GM18861 (cell line): Measurements from ENCODE around the gene TTLL1.
"Not testable (repeated sequence)": the region's sequence is repeated elsewhere in the genome, so short reads cannot be mapped to it uniquely, and the experiment has no call there.

Source experiments
- ATAC-seq: cut with Tn5 transposase; IDR thresholded peaks from one replicate; pipeline ENCODE4 v1.9.1; 2021; ENCODE audit not compliant: unreplicated experiment

Gene TTLL1

DNA sequence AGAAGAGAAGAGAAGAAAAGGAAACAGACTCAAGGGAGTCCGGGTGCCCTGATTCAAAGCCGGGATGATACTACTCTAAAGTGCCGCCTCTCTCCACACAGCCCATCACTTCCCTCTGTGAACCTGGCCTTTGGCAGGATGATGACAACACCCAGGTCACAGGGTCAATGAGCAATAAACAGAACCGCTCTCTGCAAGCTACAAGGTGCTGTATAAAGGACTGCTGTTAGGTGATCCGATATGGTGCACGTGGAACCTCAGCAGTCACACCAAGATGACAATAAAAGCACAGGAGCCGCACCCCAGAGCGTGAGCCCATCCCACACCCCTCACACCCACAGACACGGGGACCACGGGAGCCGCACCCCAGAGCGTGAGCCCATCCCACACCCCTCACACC, 10.7 kb downstream of the TTLL1 start:
- ATAC-seq, result no peak

DNA sequence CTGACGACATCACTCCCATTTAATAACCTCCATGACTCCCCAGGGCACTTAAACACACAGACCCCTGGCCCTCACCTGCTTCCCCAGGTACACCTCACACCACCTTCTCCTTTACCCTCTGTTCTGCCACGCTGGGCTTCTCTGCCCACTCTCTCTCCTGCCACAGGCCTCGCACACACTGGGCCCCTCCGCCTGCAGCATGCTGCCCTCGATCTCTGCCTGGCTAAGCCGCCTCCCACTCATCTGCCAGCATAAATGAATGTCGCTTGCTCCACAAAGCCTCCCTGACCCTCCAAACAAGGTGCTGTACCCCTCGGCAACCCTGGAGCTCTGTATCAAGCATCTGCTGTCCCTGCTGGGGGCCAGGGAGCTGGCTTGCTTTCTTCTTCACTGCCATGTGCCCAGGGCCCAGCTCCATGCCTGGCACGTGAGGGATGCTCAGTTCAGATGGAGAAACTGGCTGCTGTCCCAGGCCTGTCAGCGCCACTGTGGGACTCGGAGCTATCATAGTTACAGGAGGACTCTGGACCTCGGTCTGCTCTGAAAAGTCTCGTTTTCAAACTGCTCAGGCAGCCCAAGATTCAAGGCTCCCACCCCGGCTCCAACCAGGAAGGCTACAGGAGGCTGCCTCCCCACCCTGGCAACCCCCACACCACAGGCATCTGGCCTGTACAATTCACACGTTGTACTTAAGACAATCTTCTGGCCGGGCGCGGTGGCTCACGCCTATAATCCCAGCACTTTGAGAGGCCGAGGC, 11.9 kb downstream of the TTLL1 start:
- no peak for ATAC-seq

DNA sequence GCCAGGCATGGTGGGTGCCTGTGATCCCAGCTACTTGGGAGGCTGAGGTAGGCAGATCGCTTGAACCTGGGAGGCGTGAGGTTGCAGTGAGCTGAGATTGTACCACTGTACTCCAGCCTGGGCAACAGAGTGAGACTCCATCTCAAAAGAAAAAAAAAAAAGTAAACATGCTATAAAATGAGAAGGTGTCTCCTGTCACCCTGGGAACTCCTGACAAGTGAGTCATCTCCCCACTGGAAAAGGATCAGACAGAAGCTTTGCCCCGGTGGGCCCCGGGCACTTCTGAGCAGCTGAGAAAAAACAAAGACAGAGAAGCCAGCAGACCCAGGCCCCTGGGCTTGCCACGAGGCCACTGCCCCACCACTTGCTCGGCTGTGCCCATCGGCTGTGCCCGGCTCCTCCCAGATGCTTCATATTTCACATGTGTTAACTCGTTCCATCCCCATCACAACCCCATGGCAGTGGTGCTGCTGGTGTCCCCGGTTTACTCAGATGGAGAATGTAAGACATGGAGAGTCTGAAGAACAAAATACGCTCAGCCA, 22.3 kb downstream of the TTLL1 start:
- no peak for ATAC-seq

- no peak for ATAC-seq
Observed at GRCh38 chr22:43066134-43066533, 23.1 kb downstream of the TTLL1 start.

GRCh38 chr22:43060183-43060582, 29.0 kb downstream of the TTLL1 start:
- ATAC-seq, result no peak

- ATAC-seq, result no peak
Observed at GRCh38 chr22:43057641-43058040, 31.6 kb downstream of the TTLL1 start.

DNA sequence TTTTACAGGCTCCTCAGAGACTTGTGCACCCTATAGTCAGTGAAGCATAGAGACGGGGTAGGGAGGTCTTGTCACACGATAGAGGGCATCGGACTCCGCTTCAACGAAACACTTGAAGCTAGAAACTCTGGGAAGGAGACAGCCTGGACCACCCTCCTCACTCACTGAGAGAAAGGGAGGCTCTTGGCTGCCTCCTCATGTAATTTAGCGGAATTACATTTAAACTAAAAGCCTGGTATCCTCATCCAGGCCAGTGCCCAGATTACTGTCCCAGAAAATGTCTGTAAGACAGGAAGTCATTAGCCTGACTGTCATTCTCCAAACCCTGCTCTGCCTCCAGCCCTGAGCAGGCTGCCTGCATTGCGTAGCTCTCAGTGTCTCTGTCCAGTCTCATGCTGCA, 36.0 kb downstream of the TTLL1 start:
- ATAC-seq, result no peak

- no peak for ATAC-seq
Observed at GRCh38 chr22:43050995-43051394, 38.2 kb downstream of the TTLL1 start.

DNA sequence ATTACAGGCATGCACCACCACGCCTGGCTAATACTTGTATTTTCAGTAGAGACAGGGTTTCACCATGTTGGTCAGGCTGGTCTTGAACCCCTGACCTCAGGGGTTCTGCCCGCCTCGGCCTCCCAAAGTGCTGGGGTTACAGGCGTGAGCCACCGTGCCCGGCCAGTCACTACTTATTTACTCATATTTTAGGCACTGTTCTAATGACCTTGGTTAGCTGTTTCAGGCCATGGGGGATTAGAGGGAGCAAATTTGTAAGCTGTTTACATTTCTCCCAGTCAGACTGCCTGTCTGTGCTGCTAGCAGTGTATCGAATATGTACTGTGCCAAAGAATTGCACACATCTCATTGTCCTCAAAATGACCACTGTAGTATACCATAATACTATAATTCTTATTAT, 41.6 kb downstream of the TTLL1 start:
- no peak for ATAC-seq

GRCh38 chr22:43044290-43044712, 44.9 kb downstream of the TTLL1 start:
- no peak for ATAC-seq

- ATAC-seq, result no peak
Observed at GRCh38 chr22:43042101-43042780, 47.0 kb downstream of the TTLL1 start.

DNA sequence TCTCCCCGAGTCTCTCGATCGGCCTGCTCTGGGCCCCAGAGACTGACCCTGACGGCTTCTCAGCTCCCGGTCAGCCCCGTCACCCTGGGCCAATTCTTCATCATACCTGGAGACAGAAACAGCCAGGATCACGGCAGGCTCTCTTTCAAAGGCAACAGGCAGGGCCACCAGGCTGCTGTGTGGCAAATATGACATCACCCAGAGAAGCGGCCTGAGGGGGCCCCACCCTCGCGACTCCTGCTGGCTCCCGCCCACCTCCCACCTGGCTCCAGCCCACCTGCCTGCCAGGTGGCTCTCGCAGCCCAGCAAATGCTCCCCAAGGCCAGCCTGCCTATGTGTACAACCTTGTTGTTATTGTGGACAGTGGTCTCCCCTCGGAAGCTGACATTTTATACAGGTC, 49.4 kb downstream of the TTLL1 start:
- ATAC-seq, result no peak

DNA sequence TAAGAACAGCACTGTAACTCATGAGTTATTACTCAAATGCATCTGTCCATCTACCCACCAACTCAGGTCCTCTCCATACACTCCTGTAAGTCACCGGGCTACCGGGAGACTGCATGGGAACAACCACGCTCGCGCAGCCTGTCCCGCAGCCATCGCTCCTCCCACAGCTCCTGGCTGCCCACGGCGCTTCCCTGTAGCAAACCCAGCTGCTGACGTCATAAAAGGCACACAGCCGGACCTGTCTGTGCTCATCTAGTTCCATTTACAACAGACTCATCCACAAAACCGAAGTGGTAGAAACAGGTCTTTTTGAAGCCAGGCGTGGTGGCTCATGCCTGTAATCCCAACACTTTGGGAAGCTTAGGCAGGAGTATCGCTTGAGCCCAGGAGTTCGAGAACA, 50.9 kb downstream of the TTLL1 start:
- no peak for ATAC-seq

DNA sequence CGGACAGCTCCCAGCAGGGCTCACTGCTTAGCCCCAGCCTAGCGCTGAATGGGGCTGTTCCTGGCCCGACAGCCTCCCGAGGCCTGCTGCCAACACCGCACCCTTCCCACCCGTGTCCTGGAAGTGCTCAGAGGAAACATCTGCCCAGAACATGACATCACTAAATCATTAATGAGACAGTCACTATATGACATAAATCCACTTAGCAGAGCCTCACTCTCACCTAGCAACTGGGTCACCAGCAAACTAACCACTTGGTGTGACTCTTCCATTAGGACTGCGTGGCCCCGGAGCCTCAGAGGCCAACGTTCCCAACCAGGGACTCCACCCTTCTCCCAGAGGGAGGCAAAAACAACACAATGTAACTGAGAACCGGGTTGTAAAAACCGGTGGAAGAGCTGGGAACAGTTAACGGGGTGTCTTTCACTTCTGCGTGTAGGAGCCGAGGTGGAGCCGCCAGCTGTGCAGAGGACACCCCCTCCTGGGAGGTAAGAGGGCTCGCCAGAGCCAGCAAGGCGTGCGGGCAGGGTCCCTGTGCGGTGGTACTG, 52.8 kb downstream of the TTLL1 start:
- no peak for ATAC-seq

- no peak for ATAC-seq
Observed at GRCh38 chr22:43035250-43035649, 53.9 kb downstream of the TTLL1 start.

DNA sequence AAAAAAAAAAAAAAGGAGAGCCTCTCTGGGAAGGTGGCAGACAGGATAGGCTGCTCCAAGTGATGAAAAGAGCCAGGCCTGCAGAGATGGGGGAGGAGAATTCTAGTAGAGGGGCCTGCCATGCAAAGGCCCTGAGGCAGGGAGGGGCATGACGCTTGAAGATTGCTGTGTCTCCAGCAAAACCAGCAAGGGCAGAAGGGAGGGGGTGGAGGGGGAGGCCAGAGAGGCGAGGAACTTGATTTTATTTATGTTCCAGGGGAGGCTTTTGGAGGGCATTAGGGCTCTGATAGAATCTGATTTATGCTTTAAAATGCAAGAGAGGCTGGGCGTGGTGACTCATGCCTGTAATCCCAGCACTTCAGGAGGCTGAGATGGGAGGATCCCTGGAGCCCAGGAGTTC, 57.6 kb downstream of the TTLL1 start:
- ATAC-seq, result no peak

DNA sequence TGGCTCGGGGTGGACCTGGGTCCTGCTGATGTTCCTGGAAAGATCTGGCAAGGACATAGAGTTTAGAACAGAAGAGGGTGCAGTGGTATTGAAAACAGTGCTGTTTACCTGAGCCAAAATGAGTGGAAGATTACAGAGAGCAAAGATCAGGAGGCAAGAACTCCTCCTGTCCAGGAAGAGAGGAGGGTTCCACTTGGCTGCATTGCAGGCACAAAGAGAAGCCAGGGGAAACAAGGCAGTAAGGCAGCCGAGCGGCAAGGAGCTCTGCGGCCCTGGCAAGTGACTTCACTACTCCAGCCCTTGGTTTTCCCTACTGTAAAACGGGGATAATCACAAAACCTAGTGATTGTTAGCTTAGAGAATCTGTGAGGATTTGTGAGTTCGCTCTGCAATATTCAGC, 70.6 kb downstream of the TTLL1 start:
- no peak for ATAC-seq

DNA sequence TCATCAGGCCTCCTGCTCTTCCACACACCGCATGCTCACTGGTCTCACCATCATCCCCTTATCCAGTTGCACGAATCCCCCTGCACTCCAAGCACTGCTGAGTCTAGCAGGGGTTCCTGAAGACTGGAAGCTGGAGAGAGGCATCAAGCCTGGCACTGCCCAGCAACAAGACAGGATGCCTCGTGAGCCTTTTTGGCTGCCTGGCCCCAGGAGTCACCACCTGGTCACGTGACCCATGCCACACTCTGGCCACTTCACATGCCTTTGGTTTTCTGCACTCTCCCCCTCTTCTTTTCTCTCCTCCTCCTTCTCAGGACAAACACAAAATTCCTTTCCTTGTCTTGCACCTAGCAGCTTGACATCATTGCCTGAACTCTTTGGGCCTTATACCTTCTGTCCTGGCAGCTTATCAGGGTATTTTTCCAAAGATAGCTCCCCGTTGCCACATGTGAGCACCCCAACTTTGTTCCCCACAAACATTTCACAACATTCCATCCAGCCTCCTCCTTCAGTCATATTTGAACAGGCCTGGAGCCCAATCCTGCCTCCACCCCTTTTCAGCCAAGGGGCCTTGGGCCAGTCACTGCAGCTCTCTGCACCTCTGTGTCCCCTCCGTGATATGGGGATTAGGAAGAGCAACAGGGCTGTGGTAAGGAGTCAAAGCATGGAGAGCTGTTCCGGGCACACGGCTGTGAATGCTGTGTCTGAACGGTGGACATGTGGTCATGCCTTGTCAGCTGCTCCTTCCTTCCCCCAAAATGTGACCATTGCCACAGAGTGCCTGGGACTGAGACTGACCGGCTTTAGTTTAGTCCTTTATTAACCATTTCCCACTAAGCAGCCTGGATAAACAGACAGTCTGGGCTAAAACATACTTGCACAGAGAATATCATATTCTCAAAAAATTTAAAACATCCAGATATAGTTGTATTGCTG, 71.4 kb downstream of the TTLL1 start:
- no peak for ATAC-seq

DNA sequence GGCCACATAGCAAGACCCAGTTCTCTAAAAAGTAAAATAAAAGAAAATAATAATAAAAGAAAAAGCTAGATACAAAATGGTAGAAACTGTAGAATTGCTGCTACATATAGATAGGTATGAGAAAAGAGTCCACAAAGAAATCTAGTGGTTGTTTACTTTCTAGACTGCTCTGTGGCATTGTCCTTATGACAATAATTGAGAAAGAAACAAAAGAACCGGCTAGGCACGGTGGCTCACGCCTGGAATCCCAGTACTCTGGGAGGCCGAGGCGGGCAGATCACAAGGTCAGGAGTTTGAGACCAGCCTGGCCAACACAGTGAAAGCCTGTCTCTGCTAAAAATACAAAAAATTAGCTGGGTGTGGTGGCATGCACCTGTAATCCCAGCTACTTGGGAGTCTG, 73.0 kb downstream of the TTLL1 start:
- not testable (repeated sequence) for ATAC-seq

GRCh38 chr22:43015677-43016042, 73.5 kb downstream of the TTLL1 start:
- no peak for ATAC-seq
